ENCODE data around the gene TPSB2. TPM values are rescaled to one million over a fixed set of nuclear protein-coding genes. Genes with fewer than 3 reads are reported as not detected.

Gene TPSB2
- total RNA-seq, 3 donors from 2014 or later, result 3.7 to 21.0 (median 8.2) TPM

DNA sequence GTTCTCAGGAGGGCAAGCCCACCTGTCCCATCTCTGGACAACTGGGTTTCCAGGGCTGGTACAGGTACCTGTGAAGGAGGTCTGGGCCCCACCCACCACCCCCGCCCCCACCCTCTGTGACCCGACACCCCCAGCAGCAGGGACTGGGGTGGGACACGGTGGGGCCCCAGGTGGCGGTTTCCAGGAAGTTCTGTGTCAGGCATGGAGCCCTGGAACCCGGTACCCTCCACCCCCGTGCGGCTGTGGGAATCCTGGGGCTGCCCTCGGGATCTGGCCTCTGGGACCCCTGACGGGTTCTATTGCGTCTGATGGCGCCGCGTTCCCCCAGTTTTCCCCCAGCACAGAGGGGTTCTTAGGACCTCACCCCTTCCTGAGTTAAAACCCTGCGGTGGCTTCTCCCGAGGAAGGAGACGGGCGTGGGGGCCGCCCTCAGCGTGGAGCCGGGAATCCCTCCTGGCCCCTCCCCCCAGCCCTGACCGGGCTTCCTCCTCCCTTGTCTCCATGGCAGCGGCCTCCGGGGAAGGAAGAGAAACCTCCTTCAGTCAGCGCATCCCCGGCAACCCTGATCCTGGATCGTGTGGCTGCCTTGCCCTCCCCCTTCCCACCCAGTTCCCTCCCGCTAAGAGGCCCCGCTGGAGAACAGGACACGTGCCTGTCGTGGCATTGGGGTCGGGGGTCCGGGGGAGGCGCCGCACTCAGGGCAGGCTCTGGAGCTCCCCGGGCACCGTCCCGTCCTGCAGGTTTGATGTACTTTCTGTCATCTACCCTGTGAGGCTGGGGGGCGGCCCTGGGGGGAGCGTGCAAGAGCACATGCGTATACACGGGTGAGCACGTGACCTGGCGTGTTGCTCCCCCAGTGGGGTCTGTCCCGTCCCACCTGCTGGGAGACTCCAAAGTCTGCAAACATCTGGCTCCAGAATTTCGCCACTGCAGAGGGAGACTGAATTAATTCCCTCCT is 46.8 kb downstream of the TPSB2 start:
- Histone ChIP-seq H3K9me3 (no peaks in the 10 kb centered on the region), H3K4me3 (no peak overlapping the region), H3K36me3 (ENCODE audit: low read depth) (no peaks in the 10 kb centered on the region), H3K4me1 (ENCODE audit: low read depth) (peaks cover 5% of the 10 kb centered on the region)
- DNase-seq (peak in 2 of 3 donors; percentile 48 to 61), ATAC-seq (peak; percentile 38)
- TF ChIP-seq, protein P1, sequence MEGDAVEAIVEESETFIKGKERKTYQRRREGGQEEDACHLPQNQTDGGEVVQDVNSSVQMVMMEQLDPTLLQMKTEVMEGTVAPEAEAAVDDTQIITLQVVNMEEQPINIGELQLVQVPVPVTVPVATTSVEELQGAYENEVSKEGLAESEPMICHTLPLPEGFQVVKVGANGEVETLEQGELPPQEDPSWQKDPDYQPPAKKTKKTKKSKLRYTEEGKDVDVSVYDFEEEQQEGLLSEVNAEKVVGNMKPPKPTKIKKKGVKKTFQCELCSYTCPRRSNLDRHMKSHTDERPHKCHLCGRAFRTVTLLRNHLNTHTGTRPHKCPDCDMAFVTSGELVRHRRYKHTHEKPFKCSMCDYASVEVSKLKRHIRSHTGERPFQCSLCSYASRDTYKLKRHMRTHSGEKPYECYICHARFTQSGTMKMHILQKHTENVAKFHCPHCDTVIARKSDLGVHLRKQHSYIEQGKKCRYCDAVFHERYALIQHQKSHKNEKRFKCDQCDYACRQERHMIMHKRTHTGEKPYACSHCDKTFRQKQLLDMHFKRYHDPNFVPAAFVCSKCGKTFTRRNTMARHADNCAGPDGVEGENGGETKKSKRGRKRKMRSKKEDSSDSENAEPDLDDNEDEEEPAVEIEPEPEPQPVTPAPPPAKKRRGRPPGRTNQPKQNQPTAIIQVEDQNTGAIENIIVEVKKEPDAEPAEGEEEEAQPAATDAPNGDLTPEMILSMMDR (IDR thresholded peaks at IDR 0.05), result no peak
- intact Hi-C loops (cut with DNase I, micrococcal nuclease), result no loop called here

DNA sequence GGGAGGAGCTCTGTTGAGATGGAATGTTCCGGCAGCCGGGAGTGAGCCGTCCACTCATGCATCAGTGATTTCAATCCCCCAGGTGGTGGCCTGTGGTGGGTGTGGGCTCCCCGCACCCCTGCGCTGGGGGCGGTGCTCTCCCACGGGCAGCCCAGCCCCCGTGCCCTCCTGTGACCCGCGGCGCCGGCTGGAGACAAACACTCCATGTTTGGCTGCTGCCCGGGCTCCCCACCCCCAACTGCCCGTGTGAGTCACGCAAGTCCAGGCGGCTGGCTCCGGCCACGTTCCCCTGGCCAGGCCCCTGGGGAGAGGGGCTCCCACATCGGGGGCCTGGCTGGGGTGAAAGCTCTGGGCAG is 47.7 kb downstream of the TPSB2 start:
- DNase-seq (peak; percentile 55 to 73 (median 68)), ATAC-seq (peak; percentile 52)
- Histone ChIP-seq H3K9me3 (no peaks in the 10 kb centered on the region), H3K4me1 (ENCODE audit: low read depth) (peaks cover 5% of the 10 kb centered on the region), H3K36me3 (ENCODE audit: low read depth) (no peaks in the 10 kb centered on the region), H3K4me3 (no peak overlapping the region)
- intact Hi-C loops (cut with DNase I, micrococcal nuclease), result no loop called here
- TF ChIP-seq, protein P1 (IDR thresholded peaks at IDR 0.05), result no peak

DNA sequence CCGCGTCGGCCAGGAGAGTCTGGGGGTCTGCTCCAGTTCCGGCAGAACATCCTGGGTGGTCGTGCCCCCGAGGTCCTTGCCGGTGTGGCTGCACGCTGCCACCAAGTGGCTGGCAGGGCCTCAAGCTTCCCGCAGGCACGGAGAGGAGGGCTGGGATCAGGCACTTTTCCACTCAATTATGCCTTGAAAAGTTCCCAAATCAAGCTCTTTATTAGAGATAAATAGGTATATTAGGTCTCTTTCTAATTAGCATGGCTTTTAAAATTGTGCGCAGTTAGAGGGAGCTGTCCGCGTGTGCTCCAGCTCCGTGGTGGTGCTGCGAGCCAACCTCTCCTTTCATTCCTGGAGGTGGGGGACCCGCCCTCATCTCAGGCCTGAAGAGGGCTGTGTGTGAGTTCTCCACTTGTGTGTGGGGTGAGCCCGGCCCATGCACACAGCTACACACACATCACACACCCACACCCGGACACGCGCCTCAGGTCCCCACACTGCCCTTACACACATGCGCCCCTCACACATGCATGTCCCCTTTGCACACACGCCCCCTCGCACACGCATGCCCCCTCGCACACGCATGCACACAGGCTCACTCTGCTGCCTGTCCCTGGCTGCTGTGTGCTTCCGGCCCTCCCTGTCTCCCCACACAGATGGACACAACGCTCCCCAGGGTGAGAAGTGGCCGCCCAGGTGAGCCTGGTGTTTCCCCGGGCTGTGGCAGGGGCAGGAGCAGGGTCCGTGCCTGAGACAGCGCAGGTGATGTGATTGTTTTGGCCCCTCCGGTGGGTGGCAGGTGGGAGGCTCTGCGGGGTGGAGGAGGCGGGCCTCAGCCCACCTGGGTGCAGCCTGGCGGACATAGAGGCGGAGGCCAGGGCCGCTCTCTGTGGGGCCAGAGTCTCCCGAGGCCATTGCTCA is 48.3 kb downstream of the TPSB2 start:
- peaks cover 5% of the 10 kb centered on the region for H3K4me1 ChIP-seq (ENCODE audit: low read depth)
- intact Hi-C loops (cut with DNase I, micrococcal nuclease), result no loop called here
- no peaks in the 10 kb centered on the region for H3K36me3 ChIP-seq (ENCODE audit: low read depth)
- no peak overlapping the region for H3K4me3 ChIP-seq
- no peak for ATAC-seq
- no peaks in the 10 kb centered on the region for H3K9me3 ChIP-seq
- TF ChIP-seq, protein P1 (IDR thresholded peaks at IDR 0.05), result no peak
- no peak for DNase-seq

DNA sequence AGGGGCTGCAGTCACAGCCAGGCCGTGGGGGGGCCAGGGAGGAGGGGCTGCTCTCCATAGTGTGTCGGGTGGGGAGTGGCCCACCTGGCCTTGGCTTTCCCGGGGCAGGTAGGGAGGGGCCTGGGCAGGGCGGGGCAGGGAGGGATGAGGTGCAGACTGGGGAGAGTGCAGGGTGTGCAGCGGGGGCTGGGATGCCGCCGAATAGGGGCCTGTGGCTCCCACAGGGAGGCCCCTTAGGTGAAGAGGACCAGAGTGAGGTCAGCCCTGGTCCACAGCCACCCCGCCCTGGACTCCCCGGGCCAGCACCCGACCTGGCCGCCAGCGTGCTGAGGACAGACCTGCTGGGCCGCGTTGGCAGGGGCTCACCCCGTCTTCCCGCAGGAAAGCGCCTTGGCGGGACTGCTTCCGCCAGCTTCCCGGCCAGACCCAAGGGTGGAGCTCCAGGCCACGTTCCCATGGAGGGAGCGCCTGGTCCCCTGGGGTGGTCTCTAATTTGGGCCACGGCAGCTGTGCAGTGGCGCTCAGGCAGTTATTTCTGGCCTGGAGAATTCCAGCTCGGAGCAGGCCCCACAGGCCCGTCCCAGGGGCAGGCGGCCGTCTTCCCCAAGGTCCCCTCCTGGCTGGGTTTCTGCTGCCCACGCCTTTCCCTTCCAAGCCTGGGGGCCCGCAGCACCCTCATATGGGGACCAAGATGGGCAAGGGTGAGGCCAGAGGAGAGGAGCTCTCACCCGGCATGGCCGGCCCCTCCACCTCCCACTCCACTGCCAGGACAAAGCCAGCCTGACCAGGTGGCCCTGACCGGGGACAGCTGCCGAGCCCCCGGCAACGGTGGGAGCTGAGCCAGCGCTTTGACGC is 49.2 kb downstream of the TPSB2 start:
- intact Hi-C loops (cut with DNase I, micrococcal nuclease), result no loop called here

More for the DNA sequence above, 49.2 kb downstream of the TPSB2 start:
- Histone ChIP-seq H3K36me3 (ENCODE audit: low read depth) (no peaks in the 10 kb centered on the region), H3K9me3 (no peaks in the 10 kb centered on the region), H3K4me3 (no peak overlapping the region), H3K4me1 (ENCODE audit: low read depth) (peaks cover 5% of the 10 kb centered on the region)
- ATAC-seq (no peak), DNase-seq (no peak)
- TF ChIP-seq, protein P1 (IDR thresholded peaks at IDR 0.05), result no peak

Other genes with a start within 250 kb of the TPSB2 start
- gene SOX8, start 248.4 kb downstream of the TPSB2 start, total RNA-seq, result 1 to 10 TPM in 1 of 3 donors, under 1 TPM in 2; 0.67 to 3.1 (median 0.75) TPM
- gene SSTR5, start 157.4 kb downstream of the TPSB2 start, total RNA-seq, result not detected
- not detected for gene C1QTNF8, start 133.9 kb downstream of the TPSB2 start, total RNA-seq
- 100 to 1,000 TPM in 1 of 3 donors, 1 to 10 TPM in 2; 6.0 to 160 (median 9.5) TPM for gene CACNA1H, start 77.1 kb downstream of the TPSB2 start, total RNA-seq
- gene TPSG1, start 4.9 kb downstream of the TPSB2 start, total RNA-seq, result 10 to 100 TPM; 23.3 to 61.3 (median 53.7) TPM
- 10 to 100 TPM in 2 of 3 donors, 1 to 10 TPM in 1; 7.8 to 51.7 (median 46.2) TPM for gene TPSAB1, start 10.5 kb upstream of the TPSB2 start, total RNA-seq
- gene TPSD1, start 25.9 kb upstream of the TPSB2 start, total RNA-seq, result 1 to 10 TPM in 1 of 3 donors, under 1 TPM in 2; 0.35 to 4.3 (median 0.58) TPM
- 100 to 1,000 TPM in 1 of 3 donors, 10 to 100 TPM in 2; 79.8 to 101 (median 96.9) TPM for gene UBE2I, start 79.5 kb upstream of the TPSB2 start, total RNA-seq
- 10 to 100 TPM in 1 of 3 donors, 1 to 10 TPM in 2; 5.6 to 14.6 (median 5.7) TPM for gene BAIAP3, start 103.5 kb upstream of the TPSB2 start, total RNA-seq
- gene TSR3, start 121.7 kb upstream of the TPSB2 start, total RNA-seq, result 10 to 100 TPM; 46.4 to 57.2 (median 54.1) TPM
- gene GNPTG, start 121.7 kb upstream of the TPSB2 start, total RNA-seq, result 10 to 100 TPM; 50.1 to 68.9 (median 57.3) TPM
- gene UNKL, start 184.5 kb upstream of the TPSB2 start, total RNA-seq, result 10 to 100 TPM; 16.2 to 36.5 (median 28.2) TPM
- gene UQCC4, start 190.6 kb upstream of the TPSB2 start, total RNA-seq, result 10 to 100 TPM; 10.3 to 14.4 (median 11.0) TPM
- gene PERCC1, start 200.9 kb upstream of the TPSB2 start, total RNA-seq, result under 1 TPM in 1 of 3 donors, not detected in 2; 0.34 TPM
- gene CCDC154, start 214.4 kb upstream of the TPSB2 start, total RNA-seq, result 1 to 10 TPM in 2 of 3 donors, under 1 TPM in 1; 0.43 to 2.4 (median 1.1) TPM
- 10 to 100 TPM; 59.3 to 98.1 (median 59.8) TPM for gene CLCN7, start 244.8 kb upstream of the TPSB2 start, total RNA-seq

Data from mucosa of descending colon (tissue), 3 donors.